ENCODE results near the gene MMP10.

MMP10 gene

GRCh38 chr11:102729849-102730815 lies 50.3 kb downstream of the MMP10 start:
- ChIA-PET CTCF (no interaction called here), POLR2A (no interaction called here)
- no peak for DNase-seq (ENCODE audit: extremely low spot score)
- TF ChIP-seq CTBP1 (IDR thresholded peaks at IDR 0.05; ENCODE audit: borderline replicate concordance) = no peak
- no peak for TF ChIP-seq NFRKB (IDR thresholded peaks at IDR 0.05)
- TF ChIP-seq SUZ12 (IDR thresholded peaks at IDR 0.05) = no peak
- no peak for TF ChIP-seq FOXA1 (IDR thresholded peaks at IDR 0.05)
- no peak for TF ChIP-seq ZNF384 (IDR thresholded peaks at IDR 0.05)
- TF ChIP-seq FOXK2 (IDR thresholded peaks at IDR 0.05) = no peak
- no peak for TF ChIP-seq PKNOX1 (IDR thresholded peaks at IDR 0.05)
- TF ChIP-seq HDGF (IDR thresholded peaks at IDR 0.05; ENCODE audit: borderline replicate concordance) = no peak
- TF ChIP-seq BHLHE40 (IDR thresholded peaks at IDR 0.05; ENCODE audit: borderline replicate concordance) = no peak
- no peak for TF ChIP-seq ARNT (IDR thresholded peaks at IDR 0.05)

GRCh38 chr11:102727890-102728289 lies 52.5 kb downstream of the MMP10 start:
- no peak for DNase-seq (ENCODE audit: extremely low spot score)
- ChIA-PET POLR2A (no interaction called here), CTCF (no interaction called here)
- no peak for TF ChIP-seq ZNF384 (IDR thresholded peaks at IDR 0.05)
- no peak for TF ChIP-seq TARDBP (IDR thresholded peaks at IDR 0.05)
- TF ChIP-seq PKNOX1 (IDR thresholded peaks at IDR 0.05) = no peak
- TF ChIP-seq LEF1 (IDR thresholded peaks at IDR 0.05; ENCODE audit: borderline replicate concordance) = no peak
- no peak for TF ChIP-seq FOXA1 (IDR thresholded peaks at IDR 0.05)
- no peak for TF ChIP-seq FOXM1 (IDR thresholded peaks at IDR 0.05; ENCODE audit: borderline replicate concordance)
- no peak for TF ChIP-seq CTBP1 (IDR thresholded peaks at IDR 0.05; ENCODE audit: borderline replicate concordance)
- no peak for TF ChIP-seq ARNT (IDR thresholded peaks at IDR 0.05)
- no peak for TF ChIP-seq L3MBTL2 (conservative IDR thresholded peaks at IDR 0.05)
- TF ChIP-seq FOXK2 (IDR thresholded peaks at IDR 0.05) = no peak
- no peak for TF ChIP-seq SP1 (IDR thresholded peaks at IDR 0.05)
- no peak for TF ChIP-seq HDGF (IDR thresholded peaks at IDR 0.05; ENCODE audit: borderline replicate concordance)
- no peak for TF ChIP-seq ELF4 (IDR thresholded peaks at IDR 0.05)

GRCh38 chr11:102724904-102725500 lies 55.4 kb downstream of the MMP10 start, which contains the start of gene MMP8:
Gene MMP8, minus strand, starts transcription at chr11:102724954. Its CDS starts 99 bp downstream, at chr11:102724855.
- TF ChIP-seq PKNOX1 (IDR thresholded peaks at IDR 0.05) = no peak
- TF ChIP-seq SP1 (IDR thresholded peaks at IDR 0.05) = no peak
- no peak for DNase-seq (ENCODE audit: extremely low spot score)
- ChIA-PET CTCF (no interaction called here), POLR2A (no interaction called here)

- ChIA-PET POLR2A (no interaction called here), CTCF (no interaction called here)
- no peak for DNase-seq (ENCODE audit: extremely low spot score)
- TF ChIP-seq LEF1 (IDR thresholded peaks at IDR 0.05; ENCODE audit: borderline replicate concordance) = no peak
Observed at GRCh38 chr11:102722821-102723220, 57.6 kb downstream of the MMP10 start.

All from HEK293T (cell line).